Gastrocnemius medialis (tissue), 4 donors: Measurements from ENCODE around the gene DOK1. TPM values are rescaled to one million over a fixed set of nuclear protein-coding genes. Genes with fewer than 3 reads are reported as not detected.

Source experiments
- ATAC-seq, 2 donors: fragments of 150-250 bp; one replicate each; pipeline ENCODE4 v1.9.1; 2016
- DNase-seq, 2 donors: peaks; one replicate each; pipeline ENCODE4 v3.0.0-alpha.2; 2019
- H3K27ac ChIP-seq, 4 donors: fragments of 200-600 bp; sonication (generic); 1 replicate in 1 of 4; 2 replicates in 3 of 4; pipeline ENCODE4 v1.5.1; 2016 to 2018; ENCODE audit warnings: mild to moderate bottlenecking in 2 of 4, moderate library complexity in 1 of 4
- H3K27me3 ChIP-seq, 3 donors: fragments of 200-600 bp; sonication (generic) in 2 of 3; 1 replicate in 1 of 3; 2 replicates in 2 of 3; pipeline versions ENCODE4 v1.5.1 to v1.6.0; 2016 to 2019; ENCODE audit warnings: mild to moderate bottlenecking in 1 of 3, moderate library complexity in 1 of 3
- H3K36me3 ChIP-seq, 2 donors: fragments of 200-600 bp; sonication (generic) in 1 of 2; one replicate each; pipeline ENCODE4 v1.5.1; 2017 to 2018
- H3K4me1 ChIP-seq, 2 donors: fragments of 200-600 bp; sonication (generic) in 1 of 2; one replicate each; pipeline ENCODE4 v1.5.1; 2016 to 2017; ENCODE audit warnings: mild to moderate bottlenecking in 2 of 2
- H3K4me3 ChIP-seq, 4 donors: fragments of 200-600 bp; sonication (generic) in 3 of 4; 1 replicate in 1 of 4; 2 replicates in 3 of 4; pipeline ENCODE4 v1.5.1; 2016 to 2019; ENCODE audit warnings: mild to moderate bottlenecking in 2 of 4
- H3K9me3 ChIP-seq, 3 donors: fragments of 200-600 bp; sonication (generic) in 2 of 3; 1 replicate in 1 of 3; 2 replicates in 2 of 3; pipeline ENCODE4 v1.5.1; 2016 to 2019
- POLR2A ChIP-seq, 2 donors: fragments of 450-650 bp; IDR thresholded peaks; one replicate each; pipeline ENCODE4 v1.6.1; 2017; ENCODE audit warnings: antibody characterized with exemption in 2 of 2, mild to moderate bottlenecking in 2 of 2, moderate library complexity in 2 of 2
- in situ Hi-C, 4 donors: fragments of 200-750 bp; cut with MboI; loops; one replicate each; pipeline versions ENCODE4 v1.15.0 to v1.8.0; 2017; ENCODE audit warnings: low sequenced_read_pairs in 4 of 4
- intact Hi-C: fragments of 100-400 bp; cut with DNase I; formaldehyde crosslinking; loops from one replicate; pipeline ENCODE4 v1.15.1; 2023; ENCODE audit warnings: low total_unique reads
- total RNA-seq, 4 donors: library from RNA; depleted of rRNA; stranded (reverse); fragments of >200 nt; gene quantifications; one replicate each; pipeline versions ENCODE4 v1.1.0 to v1.2.3, GENCODE V29; 2016
- TF ChIP-seq, protein P1 (sequence below), 5 experiments: fragments of 450-650 bp in 3 of 5; fragments of 200-600 bp in 2 of 5; sonication (generic) in 2 of 5; IDR thresholded peaks in 4 of 5; conservative IDR thresholded peaks in 1 of 5; 1 replicate in 4 of 5; 2 replicates in 1 of 5; pipeline ENCODE4 v1.5.1; 2016 to 2019; ENCODE audit warnings: antibody characterized with exemption in 5 of 5, mild to moderate bottlenecking in 3 of 5, moderate library complexity in 3 of 5

The DOK1 gene
- 1 to 10 TPM in 3 of 4 donors, under 1 TPM in 1; 0.51 to 4.1 (median 2.7) TPM for total RNA-seq

DNA sequence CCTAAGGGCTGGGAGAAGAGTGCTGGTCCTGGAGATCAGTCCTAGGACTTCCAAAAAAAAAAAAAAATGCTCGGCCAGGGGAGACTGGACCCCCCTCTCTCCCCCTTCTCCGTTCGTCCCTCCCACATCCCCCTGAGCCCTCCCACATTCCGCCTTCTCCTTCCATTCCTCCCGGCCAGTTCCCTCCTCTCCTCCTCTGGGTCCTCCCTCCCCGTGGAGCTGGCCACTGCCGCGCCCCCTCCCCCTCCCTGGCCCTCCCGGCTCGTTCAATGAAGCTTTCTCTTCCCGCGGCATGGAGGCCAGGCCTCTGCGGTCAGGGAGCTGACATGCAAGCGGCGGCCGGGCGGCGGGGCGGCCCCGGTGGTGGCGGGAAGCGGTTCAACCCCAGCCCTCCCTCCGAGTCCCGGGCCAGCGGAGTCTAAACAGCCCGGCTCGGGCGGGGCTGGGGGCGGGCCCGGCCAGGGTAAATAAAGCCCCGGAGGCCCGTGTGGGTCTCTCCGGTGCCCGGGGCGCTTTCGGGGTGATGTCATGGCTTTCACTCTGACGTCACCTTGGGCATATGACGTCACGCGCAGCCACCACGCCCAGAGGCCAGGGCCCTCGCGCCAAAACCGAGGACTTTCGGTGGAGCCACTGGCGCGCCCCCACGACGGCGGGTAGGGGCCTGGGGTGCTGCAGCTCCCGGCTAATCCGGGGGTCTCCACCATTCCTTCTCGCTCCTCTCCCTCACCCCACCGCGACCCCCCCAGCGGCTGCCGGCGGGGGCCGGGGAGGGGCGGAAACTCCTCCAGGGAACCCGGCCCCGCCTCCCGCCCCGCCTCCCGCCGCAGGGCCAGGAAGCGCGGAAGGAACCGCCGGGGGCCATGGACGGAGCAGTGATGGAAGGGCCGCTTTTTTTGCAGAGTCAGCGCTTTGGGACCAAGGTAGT lies at the start of gene DOK1, which contains the start of gene LOXL3:
TSS of gene DOK1 (plus strand) at position 829 of the 928 bp plus-strand sequence. CDS start at position 864, 35 bp downstream.
TSS of gene LOXL3 (minus strand) at position 51 of the 928 bp plus-strand sequence. CDS start 1,308 bp downstream, outside the sequence.
- Histone ChIP-seq H3K27me3 (peaks cover 22 to 46% (median 45%) of the 10 kb centered on the region in 3 donors), H3K4me3 (peak within 1 kb of the TSS; percentile 62 to 75 (median 72)), H3K9me3 (no peaks in the 10 kb centered on the region), H3K4me1 (peaks cover 0 to 13% of the 10 kb centered on the region in 2 donors), H3K27ac (peak within 1 kb of the TSS; percentile 76 to 82 (median 77)), H3K36me3 (no peaks in the 10 kb centered on the region)
- intact Hi-C loops (no loop called here), in situ Hi-C loops (no loop called here)
- ATAC-seq (peak; percentile 62 to 72), DNase-seq (peak; percentile 59 to 62)
- peak in 1 of 2 donors; percentile 8 for TF ChIP-seq POLR2A (IDR thresholded peaks at IDR 0.05)
- TF ChIP-seq, protein P1, sequence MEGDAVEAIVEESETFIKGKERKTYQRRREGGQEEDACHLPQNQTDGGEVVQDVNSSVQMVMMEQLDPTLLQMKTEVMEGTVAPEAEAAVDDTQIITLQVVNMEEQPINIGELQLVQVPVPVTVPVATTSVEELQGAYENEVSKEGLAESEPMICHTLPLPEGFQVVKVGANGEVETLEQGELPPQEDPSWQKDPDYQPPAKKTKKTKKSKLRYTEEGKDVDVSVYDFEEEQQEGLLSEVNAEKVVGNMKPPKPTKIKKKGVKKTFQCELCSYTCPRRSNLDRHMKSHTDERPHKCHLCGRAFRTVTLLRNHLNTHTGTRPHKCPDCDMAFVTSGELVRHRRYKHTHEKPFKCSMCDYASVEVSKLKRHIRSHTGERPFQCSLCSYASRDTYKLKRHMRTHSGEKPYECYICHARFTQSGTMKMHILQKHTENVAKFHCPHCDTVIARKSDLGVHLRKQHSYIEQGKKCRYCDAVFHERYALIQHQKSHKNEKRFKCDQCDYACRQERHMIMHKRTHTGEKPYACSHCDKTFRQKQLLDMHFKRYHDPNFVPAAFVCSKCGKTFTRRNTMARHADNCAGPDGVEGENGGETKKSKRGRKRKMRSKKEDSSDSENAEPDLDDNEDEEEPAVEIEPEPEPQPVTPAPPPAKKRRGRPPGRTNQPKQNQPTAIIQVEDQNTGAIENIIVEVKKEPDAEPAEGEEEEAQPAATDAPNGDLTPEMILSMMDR (IDR thresholded peaks at IDR 0.05 in 4 of 5, conservative IDR thresholded peaks at IDR 0.05 in 1 of 5) = no peak

DNA sequence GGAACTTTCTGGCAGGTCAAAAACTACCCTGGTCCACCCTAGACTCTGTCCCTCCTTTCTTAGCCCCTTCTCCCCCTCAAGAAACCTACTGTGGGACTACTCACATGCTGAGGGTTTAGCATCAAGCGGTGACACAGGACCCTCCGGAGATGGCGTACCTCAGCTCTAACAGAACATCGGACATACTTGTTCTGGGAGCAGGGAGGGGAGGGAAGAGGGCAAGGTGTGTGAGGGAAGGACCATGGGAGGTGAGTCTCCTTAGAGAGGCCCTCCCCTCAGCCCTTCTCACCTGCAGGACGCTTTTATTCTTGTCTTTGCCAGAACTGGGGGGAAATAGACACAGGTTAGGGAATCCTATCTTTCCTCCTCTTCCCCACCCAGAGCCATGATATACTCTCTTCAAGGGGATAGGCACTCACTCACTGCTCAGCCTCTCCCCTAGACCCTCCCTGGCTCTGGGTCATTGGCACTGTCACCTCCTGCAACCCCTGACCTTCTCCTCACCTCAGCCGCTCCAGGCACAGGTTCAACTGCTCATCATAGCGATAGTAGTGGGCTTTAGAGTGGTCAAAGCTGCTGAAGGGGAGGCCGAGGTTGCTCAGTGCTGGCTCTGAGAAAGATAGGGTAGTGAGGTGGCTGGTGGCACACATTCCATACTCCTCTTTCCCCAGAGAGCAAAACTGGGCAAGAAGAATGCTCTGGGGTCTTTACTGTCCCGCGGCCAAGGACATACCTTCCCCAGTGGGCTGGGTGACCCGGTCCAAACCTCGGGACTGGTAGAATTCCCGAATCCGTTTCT lies 48.9 kb upstream of the DOK1 start:
- Histone ChIP-seq H3K27ac (no peak overlapping the region), H3K4me1 (peaks cover 25 to 41% of the 10 kb centered on the region in 2 donors), H3K4me3 (peak overlapping the region in 1 of 4 donors; percentile 99), H3K9me3 (no peaks in the 10 kb centered on the region), H3K36me3 (peaks cover 0 to 18% of the 10 kb centered on the region in 2 donors), H3K27me3 (peaks cover 18 to 52% (median 32%) of the 10 kb centered on the region in 3 donors)
- ATAC-seq (no peak), DNase-seq (no peak)
- no peak for TF ChIP-seq POLR2A (IDR thresholded peaks at IDR 0.05)
- intact Hi-C loops (no loop called here), in situ Hi-C loops (no loop called here)

DNA sequence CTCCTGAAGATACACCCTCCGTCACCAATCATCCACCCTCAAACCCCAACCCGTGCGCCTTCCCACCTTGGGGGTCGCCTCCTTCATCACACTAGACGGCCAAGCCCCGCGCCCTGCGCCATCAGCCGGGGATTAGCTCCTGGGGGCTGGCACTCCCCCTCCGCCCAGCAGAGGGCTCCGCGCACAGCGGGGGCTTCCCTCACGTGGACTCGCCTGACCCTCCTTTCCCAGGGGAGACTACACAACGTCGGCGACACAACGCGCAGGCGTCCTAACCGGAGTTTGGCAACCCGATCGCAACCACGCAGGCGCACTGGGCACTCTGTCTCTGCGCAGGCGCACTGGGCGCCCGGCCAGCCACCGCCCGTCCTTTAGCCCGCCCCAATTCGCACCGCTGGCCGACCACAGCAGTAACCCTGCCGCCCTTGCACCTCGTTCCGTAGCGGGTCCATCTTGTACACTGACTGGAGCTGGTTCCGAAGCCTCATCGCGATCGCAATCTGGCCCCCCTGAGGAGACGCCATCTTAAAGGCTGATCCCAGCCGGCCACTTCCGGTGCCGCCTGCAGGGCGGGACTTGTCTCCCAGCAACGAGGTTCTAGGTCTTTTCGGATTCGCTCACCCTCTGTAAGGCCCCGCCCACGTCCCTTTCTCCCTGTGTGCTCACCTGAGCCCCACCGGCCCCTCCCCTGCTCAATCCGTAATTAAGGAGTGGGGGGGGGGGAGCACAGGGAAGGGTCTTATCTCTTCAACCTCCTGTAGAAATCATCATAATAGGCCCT lies 47.2 kb upstream of the DOK1 start, which contains the start of gene PCGF1:
TSS of gene PCGF1 (minus strand) at position 551 of the 781 bp plus-strand sequence. CDS start at position 524, 27 bp downstream.
- H3K36me3 ChIP-seq = peaks cover 0 to 18% of the 10 kb centered on the region in 2 donors
- peak; percentile 98 to 99 for DNase-seq
- H3K4me1 ChIP-seq = peaks cover 25 to 41% of the 10 kb centered on the region in 2 donors
- TF ChIP-seq POLR2A (IDR thresholded peaks at IDR 0.05) = no peak
- TF ChIP-seq, protein P1 (IDR thresholded peaks at IDR 0.05 in 4 of 5, conservative IDR thresholded peaks at IDR 0.05 in 1 of 5) = peak in 4 of 5 experiments; percentile 18 to 29 (median 24)
- H3K27ac ChIP-seq = peak within 1 kb of the TSS; percentile 92 to 100 (median 98)
- H3K27me3 ChIP-seq = peaks cover 26 to 53% (median 38%) of the 10 kb centered on the region in 3 donors
- no peaks in the 10 kb centered on the region for H3K9me3 ChIP-seq
- in situ Hi-C loops (no loop called here), intact Hi-C loops (loop anchor here (1.0 kb wide), 4 partner anchors 22 to 53 kb away; partner anchors contain the start of genes AUP1, HTRA2 and TTC31)
- H3K4me3 ChIP-seq = peak within 1 kb of the TSS; percentile 75 to 99 (median 84)
- ATAC-seq = peak; percentile 98 to 99

DNA sequence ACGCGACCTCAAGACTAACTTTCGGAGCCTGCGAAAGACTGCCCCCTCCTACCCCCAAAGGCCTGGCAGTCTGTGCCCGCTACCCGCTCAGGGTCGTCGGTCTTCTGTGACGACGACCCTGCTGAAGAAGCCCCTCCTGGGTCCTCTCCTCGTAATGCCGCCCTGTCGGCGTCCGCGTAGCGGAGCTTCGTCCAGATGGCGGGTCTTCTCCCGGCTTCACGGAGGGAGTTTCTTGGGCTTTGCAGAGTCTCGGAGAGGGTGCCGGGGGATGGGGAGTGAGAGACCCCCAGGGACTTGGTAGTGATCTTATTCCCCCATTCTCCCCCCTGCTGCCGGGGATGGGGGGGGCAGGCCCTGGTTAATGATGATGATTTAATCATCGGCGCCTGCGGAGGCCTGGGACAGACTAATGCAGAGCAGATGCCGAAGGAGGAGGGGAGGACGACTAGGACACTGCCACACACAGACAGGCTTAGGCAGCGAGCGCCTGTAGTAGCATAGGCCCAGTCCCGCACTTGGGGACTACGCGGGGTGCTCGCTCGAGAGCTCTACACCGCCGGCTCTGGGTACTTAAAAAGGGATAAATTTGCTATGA lies 46.5 kb upstream of the DOK1 start:
- TF ChIP-seq POLR2A (IDR thresholded peaks at IDR 0.05) = no peak
- TF ChIP-seq, protein P1 (IDR thresholded peaks at IDR 0.05 in 4 of 5, conservative IDR thresholded peaks at IDR 0.05 in 1 of 5) = no peak
- peak overlapping the region; percentile 92 to 100 (median 98) for H3K27ac ChIP-seq
- peak; percentile 3 to 20 for ATAC-seq
- H3K9me3 ChIP-seq = no peaks in the 10 kb centered on the region
- H3K36me3 ChIP-seq = peaks cover 0 to 18% of the 10 kb centered on the region in 2 donors
- peak overlapping the region; percentile 75 to 99 (median 84) for H3K4me3 ChIP-seq
- peaks cover 27 to 53% (median 37%) of the 10 kb centered on the region in 3 donors for H3K27me3 ChIP-seq
- no peak for DNase-seq
- in situ Hi-C loops = no loop called here
- intact Hi-C loops = loop anchor here (1.0 kb wide), 4 partner anchors 21 to 54 kb away; partner anchors contain the start of genes AUP1, HTRA2 and TTC31
- peaks cover 25 to 36% of the 10 kb centered on the region in 2 donors for H3K4me1 ChIP-seq
